Thoracic aorta (tissue), 2 donors: Measurements from ENCODE around the gene TNFRSF14. TPM values are rescaled to one million over a fixed set of nuclear protein-coding genes. Genes with fewer than 3 reads are reported as not detected.
A peak's percentile ranks its signal among the peaks of the same experiment; 100 is the strongest.

Experiments
- ATAC-seq: fragments of 150-250 bp; one replicate; pipeline ENCODE4 v1.8.0; 2017; ENCODE audit warnings: low read depth; ENCODE audit not compliant: insufficient number of reproducible peaks, low FRiP score
- DNase-seq: peaks from one replicate; pipeline ENCODE4 v3.0.0-alpha.2; 2020; ENCODE audit warnings: low spot score
- H3K27ac ChIP-seq, 2 donors: fragments of 200-600 bp; sonication (generic); 1 replicate in 1 of 2; 2 replicates in 1 of 2; pipeline ENCODE4 v1.5.1; 2016; ENCODE audit warnings: mild to moderate bottlenecking in 2 of 2, moderate library complexity in 2 of 2
- H3K27me3 ChIP-seq: fragments of 200-600 bp; sonication (generic); replicated peaks from 2 replicates; pipeline ENCODE4 v1.6.0; 2016; ENCODE audit warnings: mild to moderate bottlenecking; ENCODE audit not compliant: insufficient read depth
- H3K36me3 ChIP-seq: fragments of 200-600 bp; sonication (generic); one replicate; pipeline ENCODE4 v1.5.1; 2016
- H3K4me1 ChIP-seq, 2 donors: fragments of 200-600 bp; sonication (generic); 1 replicate in 1 of 2; 2 replicates in 1 of 2; pipeline versions ENCODE4 v1.5.1 to v1.6.0; 2016; ENCODE audit warnings: low read depth in 2 of 2, mild to moderate bottlenecking in 1 of 2; ENCODE audit not compliant: control insufficient read depth in 1 of 2
- H3K4me3 ChIP-seq: fragments of 200-600 bp; sonication (generic); 2 replicates; pipeline ENCODE4 v1.5.1; 2016; ENCODE audit warnings: mild to moderate bottlenecking
- H3K9me3 ChIP-seq: fragments of 200-600 bp; sonication (generic); 2 replicates; pipeline ENCODE4 v1.5.1; 2016
- CTCF ChIP-seq: fragments of 200-600 bp; sonication (generic); IDR thresholded peaks from one replicate; pipeline ENCODE4 v1.5.1; 2019; ENCODE audit warnings: antibody characterized with exemption
- total RNA-seq, 2 donors: library from RNA; depleted of rRNA; stranded (reverse); fragments of >200 nt; gene quantifications; one replicate each; pipeline versions ENCODE4 v1.1.0 to v1.2.3, GENCODE V29; 2016

Gene TNFRSF14
- total RNA-seq, 2 donors from 2014 or later: 29.6 to 55.6 TPM

DNA sequence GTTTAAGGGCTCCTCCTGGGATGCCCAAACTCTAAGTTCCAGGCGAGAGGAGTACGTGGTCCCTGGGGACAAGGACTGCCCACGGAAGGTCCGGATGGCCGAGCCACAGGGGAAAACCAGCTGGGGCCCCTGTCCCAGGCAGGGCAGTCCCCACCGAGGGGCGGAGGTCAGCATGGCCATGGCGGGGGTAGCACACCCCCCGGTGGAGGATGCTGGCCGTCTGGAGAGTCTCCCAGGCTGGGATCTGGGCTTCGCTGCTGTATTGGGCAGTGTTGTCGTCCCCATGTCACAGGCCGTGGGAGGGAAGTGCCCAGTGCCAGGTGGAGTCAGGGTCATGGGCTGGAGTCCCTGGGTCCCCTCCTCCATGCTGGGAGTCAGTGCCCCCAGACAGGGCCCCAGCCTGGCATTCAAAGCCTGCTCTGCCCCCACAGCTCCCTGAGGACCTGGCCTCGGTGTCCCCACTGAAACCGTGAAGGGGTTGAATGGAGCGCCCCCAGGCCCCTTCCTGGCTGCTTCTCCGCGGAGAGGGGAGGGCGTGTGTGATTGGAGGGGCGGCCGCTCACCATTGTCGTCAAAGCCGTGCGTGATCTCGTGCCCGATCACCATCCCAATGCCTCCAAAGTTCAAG lies 37.2 kb downstream of the TNFRSF14 start:
- H3K4me3 ChIP-seq: no peak overlapping the region
- DNase-seq (no peak), ATAC-seq (no peak)
- no peaks in the 10 kb centered on the region for H3K9me3 ChIP-seq
- no peaks in the 10 kb centered on the region for H3K27me3 ChIP-seq
- no peak overlapping the region for H3K27ac ChIP-seq
- TF ChIP-seq CTCF: no peak
- no peaks in the 10 kb centered on the region for H3K4me1 ChIP-seq
- H3K36me3 ChIP-seq: no peaks in the 10 kb centered on the region

GRCh38 chr1:2594001-2594640 lies 38.0 kb downstream of the TNFRSF14 start:
- Histone ChIP-seq H3K9me3 (no peaks in the 10 kb centered on the region), H3K27me3 (no peaks in the 10 kb centered on the region), H3K4me1 (no peaks in the 10 kb centered on the region), H3K27ac (no peak overlapping the region), H3K4me3 (peak overlapping the region; percentile 36), H3K36me3 (no peaks in the 10 kb centered on the region)
- DNase-seq (no peak), ATAC-seq (no peak)
- no peak for TF ChIP-seq CTCF

GRCh38 chr1:2594641-2595131 lies 38.5 kb downstream of the TNFRSF14 start:
- DNase-seq: no peak
- Histone ChIP-seq H3K36me3 (no peaks in the 10 kb centered on the region), H3K4me3 (no peak overlapping the region), H3K9me3 (no peaks in the 10 kb centered on the region), H3K27ac (no peak overlapping the region), H3K4me1 (no peaks in the 10 kb centered on the region), H3K27me3 (no peaks in the 10 kb centered on the region)
- no peak for TF ChIP-seq CTCF
- no peak for ATAC-seq

DNA sequence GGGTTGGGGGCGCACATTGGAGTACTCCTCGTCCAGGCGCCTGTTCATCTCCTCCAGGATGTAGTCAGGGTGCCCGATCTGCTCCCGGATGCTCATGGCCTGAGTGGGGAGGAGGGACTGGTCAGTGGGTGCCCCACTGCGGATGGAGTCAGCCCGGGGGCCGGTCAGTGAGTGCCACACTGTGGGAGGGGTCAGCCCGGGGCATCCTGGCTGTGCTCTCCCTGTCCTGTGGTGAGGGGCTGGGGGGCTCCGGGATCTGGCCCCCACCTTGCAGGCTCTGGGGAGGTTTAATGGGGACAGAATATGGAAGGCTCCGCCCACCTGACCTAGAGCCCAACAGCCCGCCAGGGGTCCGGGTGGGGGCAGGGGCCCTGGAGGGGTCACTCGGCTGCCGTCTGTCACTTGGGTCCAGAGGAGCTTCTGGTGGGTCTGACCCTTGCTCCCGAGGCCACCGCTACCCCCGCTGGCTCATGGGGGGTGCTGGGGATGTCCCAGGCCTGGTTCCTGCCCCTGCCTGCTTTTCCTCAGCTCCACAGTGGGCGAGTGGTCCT lies 39.2 kb downstream of the TNFRSF14 start:
- DNase-seq: no peak
- no peak for ATAC-seq
- TF ChIP-seq CTCF: no peak

DNA sequence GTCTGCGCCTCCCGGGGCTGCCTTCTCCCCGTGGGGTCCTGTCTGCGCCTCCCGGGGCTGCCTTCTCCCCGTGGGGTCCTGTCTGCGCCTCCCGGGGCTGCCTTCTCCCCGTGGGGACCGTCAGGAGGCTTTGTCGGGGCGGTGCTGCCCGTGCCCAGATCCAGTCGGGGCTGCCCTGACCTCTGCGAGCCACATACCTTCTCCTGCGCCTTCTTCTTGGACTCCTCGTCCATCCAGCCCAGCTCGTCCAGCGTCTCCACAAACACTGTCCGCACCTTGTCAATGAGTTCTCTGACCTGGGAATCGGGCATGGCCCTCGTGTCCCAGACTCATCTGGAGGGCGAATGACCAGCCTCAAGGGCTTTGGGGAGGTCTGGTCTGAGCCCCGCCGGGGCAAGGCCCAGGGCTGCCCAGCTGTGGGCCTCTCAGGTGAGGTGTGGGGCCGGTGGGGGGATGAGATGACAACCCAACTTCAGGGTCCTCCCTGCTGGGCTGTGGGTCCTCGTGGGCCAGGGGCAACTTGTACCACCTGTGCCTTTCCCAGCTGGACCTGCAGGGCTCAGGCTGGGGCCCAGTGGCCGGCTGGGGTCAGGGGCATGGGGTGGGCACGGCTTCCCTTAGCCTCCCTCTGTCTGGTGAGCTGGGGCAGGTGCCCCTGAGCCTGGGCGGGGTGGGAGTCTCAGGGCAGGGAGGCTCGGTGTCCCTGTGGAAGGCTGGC lies 39.8 kb downstream of the TNFRSF14 start:
- no peaks in the 10 kb centered on the region for H3K27me3 ChIP-seq
- no peaks in the 10 kb centered on the region for H3K36me3 ChIP-seq
- H3K4me1 ChIP-seq: no peaks in the 10 kb centered on the region
- no peak overlapping the region for H3K4me3 ChIP-seq
- no peak overlapping the region for H3K27ac ChIP-seq
- no peak for TF ChIP-seq CTCF
- H3K9me3 ChIP-seq: no peaks in the 10 kb centered on the region
- no peak for DNase-seq
- ATAC-seq: no peak

More for the DNA sequence above, 39.2 kb downstream of the TNFRSF14 start:
- H3K27me3 ChIP-seq: no peaks in the 10 kb centered on the region
- H3K27ac ChIP-seq: no peak overlapping the region
- no peaks in the 10 kb centered on the region for H3K36me3 ChIP-seq
- no peaks in the 10 kb centered on the region for H3K4me1 ChIP-seq
- no peak overlapping the region for H3K4me3 ChIP-seq
- no peaks in the 10 kb centered on the region for H3K9me3 ChIP-seq
